ENCODE measurements around the gene HCFC1.

- TF ChIP-seq CTCF (IDR thresholded peaks at IDR 0.05; ENCODE audit: insufficient read depth, low read depth, low read length) (no peak), EZH2 (IDR thresholded peaks at IDR 0.05; ENCODE audit: insufficient read depth, low read length) (no peak)
Observed at GRCh38 chrX:154019061-154019621, 47.5 kb upstream of the HCFC1 start.
